COR-L47 (cell line): Measurements from ENCODE around the gene OR2A42.
"Not testable (repeated sequence)": the region's sequence is repeated elsewhere in the genome, so short reads cannot be mapped to it uniquely, and the experiment has no call there.

Experiments used
- DNase-seq: peaks from one replicate; lab custom pipeline; 2025; lab: John Stamatoyannopoulos, UW

OR2A42 gene

DNA sequence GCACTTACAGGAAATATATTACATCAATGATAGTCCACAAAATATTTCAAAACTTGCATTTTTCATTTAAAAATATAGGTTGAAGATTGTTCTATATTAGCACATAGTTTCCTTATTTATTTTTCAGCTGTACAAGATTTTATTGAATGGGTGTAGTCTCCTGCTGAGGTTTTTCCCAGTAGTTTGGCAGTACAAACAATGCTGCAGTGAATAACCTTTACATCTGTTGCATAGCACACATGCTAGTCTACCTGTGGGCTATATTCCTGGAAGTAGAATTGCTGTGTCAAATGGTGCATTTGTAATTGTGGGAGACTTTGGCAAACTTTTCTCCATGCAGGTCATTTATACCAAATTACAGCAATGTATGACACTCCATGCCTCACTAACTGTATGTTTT is 18.9 kb downstream of the OR2A42 start:
- not testable (repeated sequence) for DNase-seq

- DNase-seq: not testable (repeated sequence)
These were observed 20.3 kb downstream of the OR2A42 start for GRCh38 chr7:144219149-144219548.

DNA sequence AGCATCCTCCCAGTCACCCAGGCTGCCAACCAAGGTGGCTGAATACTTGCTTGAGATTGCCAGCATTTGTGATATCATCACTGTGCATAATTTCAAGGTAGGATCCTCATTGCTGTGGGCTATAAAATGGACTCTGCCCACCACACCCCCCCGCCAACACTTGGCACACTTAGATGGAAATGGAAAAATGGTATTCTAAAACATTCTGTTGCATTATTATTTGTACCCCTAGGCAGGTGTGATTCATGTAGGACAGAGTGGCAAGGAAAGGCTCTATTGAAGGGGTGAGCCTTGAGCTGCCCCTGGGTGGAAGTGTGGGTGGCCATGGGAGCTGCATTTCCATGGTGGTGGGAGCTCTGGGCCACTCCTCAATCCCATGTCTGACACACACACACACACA is 20.8 kb downstream of the OR2A42 start:
- DNase-seq: not testable (repeated sequence)

DNA sequence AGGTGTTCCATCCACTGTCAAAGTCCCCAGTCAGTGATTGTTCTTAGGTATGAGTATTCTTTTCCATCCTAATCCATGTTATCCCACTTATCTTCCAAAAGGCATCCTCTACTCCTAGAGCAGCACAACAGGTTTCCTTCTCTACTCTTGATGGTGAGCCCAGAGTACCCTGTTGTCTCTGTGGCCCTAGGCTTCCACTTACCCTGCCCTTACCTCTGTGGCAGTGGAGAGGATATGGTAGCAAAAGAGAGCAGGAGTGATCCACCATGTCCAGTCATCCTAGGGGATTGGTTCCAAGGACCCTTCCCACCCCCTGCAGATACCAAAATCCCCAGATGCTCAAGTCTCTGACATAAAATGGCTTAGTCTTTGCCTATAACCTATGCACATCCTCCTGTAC is 22.2 kb downstream of the OR2A42 start:
- not testable (repeated sequence) for DNase-seq

- DNase-seq: not testable (repeated sequence)
These were observed 34.1 kb downstream of the OR2A42 start for GRCh38 chr7:144205306-144205705.

- DNase-seq: not testable (repeated sequence)
These were observed 36.3 kb downstream of the OR2A42 start for GRCh38 chr7:144203086-144203485.

- DNase-seq: not testable (repeated sequence)
These were observed 37.4 kb downstream of the OR2A42 start for GRCh38 chr7:144201978-144202377.

GRCh38 chr7:144198934-144199333 is 40.5 kb downstream of the OR2A42 start:
- not testable (repeated sequence) for DNase-seq

DNA sequence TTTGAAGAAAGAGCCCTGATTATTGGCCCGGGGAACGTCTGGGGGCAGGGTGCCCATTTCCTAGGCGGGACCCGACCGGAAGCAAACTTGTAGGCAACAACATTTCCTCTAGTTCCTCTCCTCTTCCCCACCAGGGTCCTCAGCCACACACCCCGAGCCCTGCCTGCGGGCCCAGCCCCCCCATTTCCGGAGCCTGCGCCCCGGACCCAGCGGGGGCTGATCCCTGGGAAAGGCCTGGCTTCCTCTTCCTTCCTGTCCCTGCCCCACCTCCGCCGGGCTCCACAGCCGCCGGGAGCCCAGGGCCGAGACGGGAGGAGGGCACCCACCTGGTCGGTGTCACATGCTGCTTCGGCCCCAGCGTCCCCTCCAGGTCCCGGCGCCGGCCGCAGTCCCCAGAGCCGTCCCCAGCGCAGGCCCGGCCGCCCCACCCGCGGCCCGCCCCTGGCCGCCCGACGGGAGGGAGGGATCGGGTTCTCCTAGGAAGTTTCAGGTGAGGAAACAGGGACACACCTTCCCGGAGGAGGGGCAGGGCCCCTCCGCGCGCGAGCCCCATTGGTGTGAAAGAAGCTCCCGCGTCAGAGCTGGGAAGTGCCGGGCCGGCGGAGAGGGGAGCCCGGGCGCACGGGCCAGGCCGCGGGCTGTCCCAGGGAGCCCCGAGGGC is 44.1 kb downstream of the OR2A42 start, which contains the start of gene ARHGEF35:
Gene ARHGEF35, minus strand, starts transcription at position 622 of the 661 bp plus-strand sequence. CDS start 7,450 bp downstream, outside the sequence.
- not testable (repeated sequence) for DNase-seq

DNA sequence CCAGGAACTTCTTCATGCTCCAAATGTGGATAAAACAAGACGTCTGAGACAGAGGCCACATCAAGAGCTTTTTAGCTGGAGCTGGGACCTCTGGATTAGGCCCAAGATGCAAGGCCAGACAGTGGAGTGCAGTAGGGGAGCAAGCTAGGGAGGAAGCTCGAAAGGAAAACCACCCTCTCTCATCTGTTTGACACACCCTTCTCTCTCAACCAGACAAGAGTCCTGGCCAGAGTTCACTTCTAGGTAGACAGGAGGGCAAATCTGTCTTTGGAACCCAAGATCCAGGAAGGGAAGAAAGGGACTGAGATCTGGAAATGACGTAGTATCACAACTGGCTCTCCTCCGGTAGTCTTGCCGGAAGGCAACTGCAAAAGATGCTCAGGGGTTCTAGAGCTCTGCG is 45.0 kb downstream of the OR2A42 start:
- not testable (repeated sequence) for DNase-seq

GRCh38 chr7:144193782-144194181 is 45.6 kb downstream of the OR2A42 start:
- DNase-seq: not testable (repeated sequence)

DNA sequence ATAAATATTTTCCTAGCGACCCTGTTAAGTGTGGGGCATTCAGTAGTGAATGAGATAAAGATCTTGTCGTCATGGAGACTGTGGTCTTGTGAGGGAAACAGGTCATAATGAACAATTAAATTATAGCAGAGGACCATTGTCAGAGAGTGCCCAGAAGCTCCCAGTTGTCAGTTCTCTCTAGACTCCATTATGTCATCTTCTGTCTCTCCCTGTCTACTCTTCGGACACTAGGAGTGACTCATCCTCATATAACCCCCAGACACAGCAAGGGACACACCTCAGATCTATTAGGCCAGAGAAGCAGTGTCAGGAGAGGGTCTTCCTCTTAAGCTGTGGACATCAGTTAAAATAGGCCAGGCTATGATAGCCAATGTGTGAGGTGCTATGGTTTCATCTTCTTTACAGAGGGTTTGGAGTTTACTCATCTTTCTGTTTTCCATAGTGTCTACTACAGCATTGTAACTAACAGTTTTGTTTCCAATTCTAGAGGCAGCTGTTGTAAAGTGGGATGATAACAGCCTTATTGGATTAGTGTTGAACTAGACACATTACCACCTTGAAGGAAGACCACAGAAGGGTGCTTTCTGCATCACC is 50.7 kb downstream of the OR2A42 start:
- not testable (repeated sequence) for DNase-seq

- DNase-seq: not testable (repeated sequence)
These were observed 51.6 kb downstream of the OR2A42 start for GRCh38 chr7:144187848-144188247.

- DNase-seq: not testable (repeated sequence)
These were observed 56.2 kb downstream of the OR2A42 start, which contains the start of gene CTAGE4 for GRCh38 chr7:144183166-144183565. Gene CTAGE4 (plus strand): TSS chr7:144183466. CDS start chr7:144183504, 38 bp downstream.

DNA sequence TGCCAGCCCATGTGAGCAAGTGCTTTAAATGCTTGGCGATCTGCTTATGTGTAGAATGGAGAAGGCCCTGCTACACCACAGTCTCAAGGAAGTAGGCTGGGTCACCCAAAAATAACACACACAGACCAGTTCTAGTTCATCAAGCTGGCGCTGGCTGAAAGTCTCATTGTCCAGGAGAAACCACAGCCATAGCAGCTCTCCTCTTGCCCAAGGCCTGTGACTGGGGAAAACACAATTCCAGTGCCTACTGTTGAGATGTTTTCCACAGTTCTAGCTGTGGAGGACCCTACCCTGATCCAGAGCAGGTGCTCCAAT is 60.3 kb downstream of the OR2A42 start:
- not testable (repeated sequence) for DNase-seq

- peak; percentile 0 for DNase-seq
These were observed 60.8 kb downstream of the OR2A42 start for GRCh38 chr7:144178380-144179164.
